ENCODE data around the gene DNLZ.

The DNLZ gene

GRCh38 chr9:136358016-136358415 lies 5.5 kb downstream of the DNLZ start:
- no peak for DNase-seq

- DNase-seq: no peak
These were observed 6.3 kb downstream of the DNLZ start for GRCh38 chr9:136357202-136357725.

- DNase-seq: no peak
These were observed 7.7 kb downstream of the DNLZ start for GRCh38 chr9:136355616-136356557.

- no peak for DNase-seq
These were observed 8.9 kb downstream of the DNLZ start for GRCh38 chr9:136354592-136355085.

GRCh38 chr9:136353757-136354488 lies 9.6 kb downstream of the DNLZ start:
- DNase-seq: no peak

- no peak for DNase-seq
These were observed 10.5 kb downstream of the DNLZ start for GRCh38 chr9:136353088-136353487.

GRCh38 chr9:136352682-136353081 lies 10.9 kb downstream of the DNLZ start:
- DNase-seq: peak; percentile 15

GRCh38 chr9:136351868-136352267 lies 11.7 kb downstream of the DNLZ start:
- peak; percentile 74 for DNase-seq

GRCh38 chr9:136351252-136351800 lies 12.2 kb downstream of the DNLZ start:
- DNase-seq: no peak

- no peak for DNase-seq
These were observed 14.0 kb downstream of the DNLZ start for GRCh38 chr9:136349546-136349945.

- DNase-seq: no peak
These were observed 14.9 kb downstream of the DNLZ start for GRCh38 chr9:136348691-136349090.

GRCh38 chr9:136347472-136348256 lies 15.9 kb downstream of the DNLZ start:
- no peak for DNase-seq

- no peak for DNase-seq
These were observed 16.5 kb downstream of the DNLZ start for GRCh38 chr9:136346927-136347465.

GRCh38 chr9:136346157-136346481 lies 17.4 kb downstream of the DNLZ start:
- no peak for DNase-seq

- DNase-seq: no peak
These were observed 18.0 kb downstream of the DNLZ start for GRCh38 chr9:136345281-136346156.

- no peak for DNase-seq
These were observed 18.8 kb downstream of the DNLZ start for GRCh38 chr9:136344544-136345280.

- no peak for DNase-seq
These were observed 19.7 kb downstream of the DNLZ start for GRCh38 chr9:136343884-136344269.

- DNase-seq: no peak
These were observed 20.2 kb downstream of the DNLZ start for GRCh38 chr9:136343121-136343883.

Measured in NCI-H510A treated with DMSO at 0.1 percent for 48 hours (cell line).